GM19238 (cell line): Measurements from ENCODE around the gene TTLL7.

Experiments used
- DNase-seq: peaks from one replicate; pipeline ENCODE4 v3.0.0; 2011; ENCODE audit warnings: low spot score; ENCODE audit not compliant: insufficient read length

TTLL7 gene

GRCh38 chr1:83827741-83828140, 171.2 kb downstream of the TTLL7 start:
- DNase-seq = no peak

- no peak for DNase-seq
Observed at GRCh38 chr1:83822208-83822607, 176.7 kb downstream of the TTLL7 start.

GRCh38 chr1:83819436-83819835, 179.5 kb downstream of the TTLL7 start:
- no peak for DNase-seq

GRCh38 chr1:83818916-83819315, 180.0 kb downstream of the TTLL7 start:
- no peak for DNase-seq

GRCh38 chr1:83816836-83817235, 182.1 kb downstream of the TTLL7 start:
- no peak for DNase-seq

- DNase-seq = no peak
Observed at GRCh38 chr1:83815330-83815729, 183.6 kb downstream of the TTLL7 start.
